Activated effector memory CD4-positive, alpha-beta T cell treated with anti-CD3 and anti-CD28 coated beads, Interleukin-2, amount 50 U/mL, for 16 hours (primary cell): ENCODE measurements around the gene ILDR1.
"Not testable (repeated sequence)": the region's sequence is repeated elsewhere in the genome, so short reads cannot be mapped to it uniquely, and the experiment has no call there.

Source experiments
- DNase-seq: peaks from one replicate; pipeline ENCODE4 v3.0.0-alpha.2; 2020

Gene ILDR1

GRCh38 chr3:121942116-121942786 is 79.8 kb downstream of the ILDR1 start:
- no peak for DNase-seq

GRCh38 chr3:121941592-121941991 is 80.5 kb downstream of the ILDR1 start:
- DNase-seq: no peak

DNA sequence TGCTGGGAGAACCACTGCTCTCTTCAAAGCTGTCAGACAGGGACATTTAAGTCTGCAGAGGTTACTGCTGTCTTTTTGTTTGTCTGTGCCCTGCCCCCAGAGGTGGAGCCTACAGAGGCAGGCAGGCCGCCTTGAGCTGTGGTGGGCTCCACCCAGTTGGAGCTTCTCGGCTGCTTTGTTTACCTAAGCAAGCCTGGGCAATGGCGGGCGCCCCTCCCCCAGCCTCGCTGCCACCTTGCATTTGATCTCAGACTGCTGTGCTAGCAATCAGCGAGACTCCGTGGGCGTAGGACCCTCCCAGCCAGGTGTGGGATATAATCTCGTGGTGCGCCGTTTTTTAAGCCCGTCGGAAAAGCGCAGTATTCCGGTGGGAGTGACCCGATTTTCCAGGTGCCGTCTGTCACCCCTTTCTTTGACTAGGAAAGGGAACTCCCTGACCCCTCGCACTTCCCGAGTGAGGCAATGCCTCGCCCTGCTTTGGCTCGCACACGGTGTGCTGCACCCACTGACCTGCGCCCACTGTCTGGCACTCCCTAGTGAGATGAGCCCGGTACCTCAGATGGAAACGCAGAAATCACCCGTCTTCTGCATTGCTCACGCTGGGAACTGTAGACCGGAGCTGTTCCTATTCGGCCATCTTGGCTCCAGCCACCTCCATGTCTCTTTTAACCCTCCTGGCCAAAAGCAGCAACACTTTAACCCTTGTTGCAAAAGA is 83.7 kb downstream of the ILDR1 start:
- DNase-seq: not testable (repeated sequence)
